GM13976 (cell line): ENCODE data around the gene HSD3B7.

Source experiments
- DNase-seq: peaks from one replicate; pipeline ENCODE4 v3.0.0; 2012; ENCODE audit warnings: low spot score
- in situ Hi-C: fragments of 300-500 bp; cut with MboI; formaldehyde crosslinking; loops from one replicate; pipeline ENCODE4 v1.12.0; 2022; ENCODE audit warnings: low sequenced_read_pairs, mixed read lengths, inconsistent platforms; ENCODE audit not compliant: unreplicated experiment
- TF ChIP-seq, protein P1 (sequence below): IDR thresholded peaks from 2 replicates; pipeline ENCODE4 v1.5.1; 2012; ENCODE audit warnings: borderline replicate concordance, mild to moderate bottlenecking; ENCODE audit not compliant: insufficient read depth; ENCODE audit errors: extremely low read depth, missing control alignments, control extremely low read depth

Gene HSD3B7

GRCh38 chr16:30972872-30973271, 12.1 kb upstream of the HSD3B7 start:
- no peak for DNase-seq
- in situ Hi-C loops, result loop anchor here (25.0 kb wide), 1 partner anchor 889 kb away; the partner anchor contains the start of gene ZNF267
- TF ChIP-seq, protein P1, sequence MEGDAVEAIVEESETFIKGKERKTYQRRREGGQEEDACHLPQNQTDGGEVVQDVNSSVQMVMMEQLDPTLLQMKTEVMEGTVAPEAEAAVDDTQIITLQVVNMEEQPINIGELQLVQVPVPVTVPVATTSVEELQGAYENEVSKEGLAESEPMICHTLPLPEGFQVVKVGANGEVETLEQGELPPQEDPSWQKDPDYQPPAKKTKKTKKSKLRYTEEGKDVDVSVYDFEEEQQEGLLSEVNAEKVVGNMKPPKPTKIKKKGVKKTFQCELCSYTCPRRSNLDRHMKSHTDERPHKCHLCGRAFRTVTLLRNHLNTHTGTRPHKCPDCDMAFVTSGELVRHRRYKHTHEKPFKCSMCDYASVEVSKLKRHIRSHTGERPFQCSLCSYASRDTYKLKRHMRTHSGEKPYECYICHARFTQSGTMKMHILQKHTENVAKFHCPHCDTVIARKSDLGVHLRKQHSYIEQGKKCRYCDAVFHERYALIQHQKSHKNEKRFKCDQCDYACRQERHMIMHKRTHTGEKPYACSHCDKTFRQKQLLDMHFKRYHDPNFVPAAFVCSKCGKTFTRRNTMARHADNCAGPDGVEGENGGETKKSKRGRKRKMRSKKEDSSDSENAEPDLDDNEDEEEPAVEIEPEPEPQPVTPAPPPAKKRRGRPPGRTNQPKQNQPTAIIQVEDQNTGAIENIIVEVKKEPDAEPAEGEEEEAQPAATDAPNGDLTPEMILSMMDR, result peak; percentile 8

- in situ Hi-C loops, result loop anchor here (25.0 kb wide), 1 partner anchor 888 kb away; the partner anchor contains the start of gene ZNF267
- no peak for DNase-seq
- TF ChIP-seq, protein P1, result no peak
Measured at GRCh38 chr16:30974348-30974747, 10.7 kb upstream of the HSD3B7 start.

DNA sequence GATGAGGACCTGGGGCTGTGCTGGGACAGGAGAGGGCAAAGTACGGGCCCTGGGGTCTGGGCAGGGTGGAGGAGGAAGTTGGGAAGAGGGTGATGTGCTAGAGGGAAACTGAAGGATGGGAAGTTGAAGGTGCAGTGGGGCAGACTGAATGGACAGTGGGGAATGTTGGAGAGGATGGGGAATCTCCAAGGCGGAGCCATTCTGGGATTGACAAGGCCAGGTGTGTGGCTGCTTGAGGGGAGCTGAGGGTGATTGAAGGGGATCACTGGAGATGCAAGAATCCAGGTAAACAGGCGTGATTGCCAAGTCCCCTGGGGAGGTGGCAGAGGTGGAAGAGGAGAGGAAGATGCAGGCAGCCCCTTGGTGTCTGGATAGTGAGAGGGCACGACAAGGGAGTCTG, 8.5 kb upstream of the HSD3B7 start:
- no peak for DNase-seq
- in situ Hi-C loops, result loop anchor here (25.0 kb wide), 1 partner anchor 461 kb away; the partner anchor contains the start of genes COX6A2 and ZNF843
- TF ChIP-seq, protein P1, result no peak

DNA sequence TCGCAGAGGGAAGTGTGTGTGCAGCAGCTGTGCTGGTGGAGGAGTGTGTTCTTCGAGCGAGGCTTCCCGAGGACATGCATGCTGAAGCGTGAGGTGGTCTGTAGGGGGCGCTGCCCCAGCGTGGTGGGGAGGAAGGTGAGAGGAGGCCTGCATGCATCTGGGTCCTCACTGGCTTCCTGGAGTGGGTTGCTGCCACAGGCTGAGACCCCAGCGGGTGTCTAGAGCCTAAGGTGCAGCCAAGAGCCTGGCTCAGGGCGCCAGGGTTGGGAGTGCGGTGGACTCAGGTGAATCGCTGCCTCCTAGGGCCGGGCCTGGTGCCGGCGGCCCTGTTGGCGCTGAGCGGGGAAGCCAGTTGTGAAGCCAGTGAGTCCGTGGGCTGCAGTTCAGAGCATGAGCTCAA, 7.5 kb upstream of the HSD3B7 start:
- DNase-seq, result no peak
- TF ChIP-seq, protein P1, result no peak
- in situ Hi-C loops, result loop anchor here (25.0 kb wide), 1 partner anchor 460 kb away; the partner anchor contains the start of genes COX6A2 and ZNF843

- no peak for DNase-seq
- TF ChIP-seq, protein P1, result no peak
- in situ Hi-C loops, result loop anchor here (25.0 kb wide), 1 partner anchor 458 kb away; the partner anchor contains the start of genes COX6A2 and ZNF843
Measured at GRCh38 chr16:30979170-30980022, 5.6 kb upstream of the HSD3B7 start.

- TF ChIP-seq, protein P1, result no peak
- in situ Hi-C loops, result loop anchor here (25.0 kb wide), 1 partner anchor 457 kb away; the partner anchor contains the start of genes COX6A2 and ZNF843
- DNase-seq, result no peak
Measured at GRCh38 chr16:30980023-30980371, 5.0 kb upstream of the HSD3B7 start.
